Adrenal gland (tissue), 12 donors: Measurements from ENCODE around the gene KXD1. TPM values are rescaled to one million over a fixed set of nuclear protein-coding genes. Genes with fewer than 3 reads are reported as not detected.

Experiments used
- DNase-seq, 7 donors: peaks; one replicate each; pipeline ENCODE4 v3.0.0-alpha.2; 2019 to 2020
- H3K27ac ChIP-seq, 5 donors: fragments of 200-600 bp; sonication (generic) in 4 of 5; 1 replicate in 3 of 5; 2 replicates in 2 of 5; pipeline versions ENCODE4 v1.5.1 to v1.8.0; 2016 to 2020; ENCODE audit warnings: mild to moderate bottlenecking in 1 of 5
- H3K27me3 ChIP-seq: fragments of 200-600 bp; 2 replicates; pipeline ENCODE4 v1.8.0; 2021
- H3K36me3 ChIP-seq, 2 donors: fragments of 200-600 bp; replicated peaks in 1 of 2; 1 replicate in 1 of 2; 2 replicates in 1 of 2; pipeline versions ENCODE4 v1.5.1 to v1.8.0; 2018 to 2022
- H3K4me1 ChIP-seq, 2 donors: fragments of 200-600 bp; replicated peaks in 1 of 2; 1 replicate in 1 of 2; 2 replicates in 1 of 2; pipeline versions ENCODE4 v1.5.1 to v1.8.0; 2018 to 2021
- H3K4me3 ChIP-seq, 4 donors: fragments of 200-600 bp; sonication (generic) in 3 of 4; one replicate each; pipeline ENCODE4 v1.5.1; 2016 to 2018
- H3K9me3 ChIP-seq, 3 donors: fragments of 200-600 bp; sonication (generic) in 1 of 3; replicated peaks in 1 of 3; 1 replicate in 2 of 3; 2 replicates in 1 of 3; pipeline versions ENCODE4 v1.5.1 to v1.8.0; 2016 to 2021
- POLR2A ChIP-seq, 2 donors: fragments of 450-650 bp; IDR thresholded peaks; one replicate each; pipeline ENCODE4 v1.6.1; 2017; ENCODE audit warnings: antibody characterized with exemption in 2 of 2, mild to moderate bottlenecking in 2 of 2, moderate library complexity in 1 of 2
- WGBS, 4 donors: extraction: QIAGEN DNeasy Blood & Tissue Kit in 2 of 4; methylation state at CpG; one replicate each; pipeline versions ENCODE4 v1.1.5 to v1.1.7; 2013 to 2017; 5-methylcytosine and 5-hydroxymethylcytosine counted together
- intact Hi-C, 2 donors: fragments of 100-400 bp; cut with DNase I; formaldehyde crosslinking; loops; one replicate each; pipeline versions ENCODE4 v1.14.1 to v1.15.0; 2022 to 2023
- polyA plus RNA-seq, 3 donors: library from polyadenylated mRNA; stranded (reverse); fragments of 200-250 nt in 2 of 3; fragments of 350-450 nt in 1 of 3; fragmentation: Illumina TruSeq in 1 of 3; extraction: RNeasy Lipid Tissue Mini Kit (QIAGEN cat#74804) in 1 of 3; gene quantifications; one replicate each; pipeline ENCODE4 v1.2.3, GENCODE V29; 2013 to 2014
- total RNA-seq, 9 donors: library from RNA; depleted of rRNA in 4 of 9; stranded (reverse); fragments of >200 nt in 4 of 9; fragments of 120-200 nt in 1 of 9; fragmentation: NEBNext Ultra II Directional in 1 of 9; extraction: Animal tissue kit (Norgen Biotek cat#: 25700) in 1 of 9; gene quantifications; one replicate each; pipeline versions ENCODE4 v1.1.0 to v1.2.4, GENCODE V29; 2013 to 2023
- TF ChIP-seq, protein P1 (sequence below), 6 experiments: fragments of 450-650 bp in 4 of 6; fragments of 200-600 bp in 2 of 6; sonication (generic) in 1 of 6; IDR thresholded peaks; 1 replicate in 5 of 6; 2 replicates in 1 of 6; pipeline versions ENCODE4 v1.5.1 to v1.8.0; 2016 to 2021; ENCODE audit warnings: antibody characterized with exemption in 6 of 6, mild to moderate bottlenecking in 2 of 6, moderate library complexity in 1 of 6
- donor health status: healthy with polysubstance abuse.
- donor health status: Bipolar disorder and iron deficiency.
- donor health status: DM: yes; HTN: yes; CAD: no.
- donor health status: DM: no; HTN: no; CAD: no.
- donor health status: DM: no; HTN: no; CAD: no.
- donor health status: DM: yes; HTN: yes; CAD: no.

The KXD1 gene
- total and polyA plus RNA-seq, 12 donors = 57.7 to 165 (median 82.5) TPM

GRCh38 chr19:18559685-18560084 is 2.0 kb downstream of the KXD1 start:
- 64 to 69% (median 67%) methylated on average over 5 of the region's 5 CpGs for WGBS, 4 donors
- Histone ChIP-seq H3K36me3 (peaks cover 0 to 16% of the 10 kb centered on the region in 2 donors), H3K9me3 (no peaks in the 10 kb centered on the region), H3K27ac (peak overlapping the region in 2 of 5 donors; percentile 10 to 94), H3K4me1 (peaks cover 6 to 12% of the 10 kb centered on the region in 2 donors), H3K4me3 (no peak overlapping the region), H3K27me3 (no peaks in the 10 kb centered on the region)
- no peak for DNase-seq
- intact Hi-C loops = loop anchor here in 1 of 2 donors (10.0 kb wide), 1 partner anchor 95 kb away; no protein-coding TSS in a partner anchor
- TF ChIP-seq POLR2A (IDR thresholded peaks at IDR 0.05) = no peak
- TF ChIP-seq, protein P1, sequence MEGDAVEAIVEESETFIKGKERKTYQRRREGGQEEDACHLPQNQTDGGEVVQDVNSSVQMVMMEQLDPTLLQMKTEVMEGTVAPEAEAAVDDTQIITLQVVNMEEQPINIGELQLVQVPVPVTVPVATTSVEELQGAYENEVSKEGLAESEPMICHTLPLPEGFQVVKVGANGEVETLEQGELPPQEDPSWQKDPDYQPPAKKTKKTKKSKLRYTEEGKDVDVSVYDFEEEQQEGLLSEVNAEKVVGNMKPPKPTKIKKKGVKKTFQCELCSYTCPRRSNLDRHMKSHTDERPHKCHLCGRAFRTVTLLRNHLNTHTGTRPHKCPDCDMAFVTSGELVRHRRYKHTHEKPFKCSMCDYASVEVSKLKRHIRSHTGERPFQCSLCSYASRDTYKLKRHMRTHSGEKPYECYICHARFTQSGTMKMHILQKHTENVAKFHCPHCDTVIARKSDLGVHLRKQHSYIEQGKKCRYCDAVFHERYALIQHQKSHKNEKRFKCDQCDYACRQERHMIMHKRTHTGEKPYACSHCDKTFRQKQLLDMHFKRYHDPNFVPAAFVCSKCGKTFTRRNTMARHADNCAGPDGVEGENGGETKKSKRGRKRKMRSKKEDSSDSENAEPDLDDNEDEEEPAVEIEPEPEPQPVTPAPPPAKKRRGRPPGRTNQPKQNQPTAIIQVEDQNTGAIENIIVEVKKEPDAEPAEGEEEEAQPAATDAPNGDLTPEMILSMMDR (IDR thresholded peaks at IDR 0.05) = no peak

- H3K4me1 ChIP-seq = peaks cover 6 to 12% of the 10 kb centered on the region in 2 donors
- H3K27me3 ChIP-seq = no peaks in the 10 kb centered on the region
- H3K9me3 ChIP-seq = no peaks in the 10 kb centered on the region
- 62 to 81% (median 62%) methylated on average over 10 to 14 of the region's 14 CpGs for WGBS, 4 donors
- peaks cover 0 to 40% of the 10 kb centered on the region in 2 donors for H3K36me3 ChIP-seq
- H3K27ac ChIP-seq = peak overlapping the region in 4 of 5 donors; percentile 26 to 92 (median 69)
- TF ChIP-seq POLR2A (IDR thresholded peaks at IDR 0.05) = no peak
- TF ChIP-seq, protein P1 (IDR thresholded peaks at IDR 0.05) = no peak
- intact Hi-C loops = loop anchor here in 1 of 2 donors (10.0 kb wide), 1 partner anchor 97 kb away; no protein-coding TSS in a partner anchor
- H3K4me3 ChIP-seq = no peak overlapping the region
- peak in 4 of 7 donors; percentile 33 to 72 (median 42) for DNase-seq
Measured at GRCh38 chr19:18562086-18562485, 4.4 kb downstream of the KXD1 start.

- TF ChIP-seq, protein P1 (IDR thresholded peaks at IDR 0.05) = no peak
- no peak for TF ChIP-seq POLR2A (IDR thresholded peaks at IDR 0.05)
- H3K4me3 ChIP-seq = no peak overlapping the region
- peaks cover 0 to 63% of the 10 kb centered on the region in 2 donors for H3K36me3 ChIP-seq
- 91 to 98% (median 95%) methylated on average over 4 to 8 of the region's 8 CpGs for WGBS, 4 donors
- intact Hi-C loops = loop anchor here in 1 of 2 donors (10.0 kb wide), 1 partner anchor 102 kb away; no protein-coding TSS in a partner anchor
- DNase-seq = no peak
- H3K4me1 ChIP-seq = no peaks in the 10 kb centered on the region
- H3K9me3 ChIP-seq = no peaks in the 10 kb centered on the region
- no peaks in the 10 kb centered on the region for H3K27me3 ChIP-seq
- no peak overlapping the region for H3K27ac ChIP-seq
Measured at GRCh38 chr19:18566953-18567352, 9.3 kb downstream of the KXD1 start.

DNA sequence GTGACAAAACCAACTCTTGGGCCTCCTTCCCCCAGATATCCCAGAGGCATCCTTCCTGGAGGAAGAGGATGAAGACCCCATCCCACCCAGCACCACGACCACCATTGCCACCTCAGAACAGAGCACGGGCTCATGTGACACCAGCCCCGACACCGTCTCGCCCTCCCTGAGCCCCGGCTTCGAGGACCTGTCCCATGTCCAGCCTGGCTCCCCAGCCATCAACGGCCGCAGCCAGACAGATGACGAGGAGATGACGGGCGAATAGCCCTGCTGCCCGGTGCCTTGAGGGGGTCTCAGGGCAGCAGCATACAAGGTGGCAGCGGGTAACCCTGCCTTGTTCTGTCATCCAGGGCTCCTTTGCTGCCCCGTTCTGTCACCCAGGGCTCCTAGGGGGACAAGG is 10.7 kb downstream of the KXD1 start:
- H3K36me3 ChIP-seq = peaks cover 0 to 62% of the 10 kb centered on the region in 2 donors
- WGBS, 4 donors = 93 to 98% (median 94%) methylated on average over 5 to 15 of the region's 15 CpGs
- intact Hi-C loops = loop anchor here in 1 of 2 donors (10.0 kb wide), 1 partner anchor 104 kb away; no protein-coding TSS in a partner anchor
- H3K27me3 ChIP-seq = no peaks in the 10 kb centered on the region
- no peak overlapping the region for H3K27ac ChIP-seq
- no peaks in the 10 kb centered on the region for H3K9me3 ChIP-seq
- no peak for DNase-seq
- H3K4me1 ChIP-seq = peaks cover 12 to 13% of the 10 kb centered on the region in 2 donors
- TF ChIP-seq, protein P1 (IDR thresholded peaks at IDR 0.05) = no peak
- TF ChIP-seq POLR2A (IDR thresholded peaks at IDR 0.05) = no peak
- no peak overlapping the region for H3K4me3 ChIP-seq
